Dendritic cell treated with granulocyte-macrophage colony-stimulating factor and Interleukin-4, amounts not matched to agents 40 ng/mL and 50 ng/mL, for 4 days (primary cell): ENCODE results near the gene KLHL8.

Experiments
- H3K27ac Mint-ChIP-seq: one replicate; pipeline ENCODE4 v1.8.0; 2022; ENCODE audit warnings: mild to moderate bottlenecking, mixed read lengths
- H3K27me3 Mint-ChIP-seq: one replicate; pipeline ENCODE4 v1.8.0; 2022; ENCODE audit warnings: mild to moderate bottlenecking, mixed read lengths
- H3K36me3 Mint-ChIP-seq: one replicate; pipeline ENCODE4 v1.8.0; 2022; ENCODE audit warnings: low read depth, mixed read lengths
- H3K4me1 Mint-ChIP-seq: one replicate; pipeline ENCODE4 v1.8.0; 2022; ENCODE audit warnings: low read depth, mixed read lengths
- H3K4me3 Mint-ChIP-seq: one replicate; pipeline ENCODE4 v1.8.0; 2022; ENCODE audit warnings: mild to moderate bottlenecking, moderate library complexity, mixed read lengths
- H3K9me3 Mint-ChIP-seq: one replicate; pipeline ENCODE4 v1.8.0; 2022; ENCODE audit warnings: mixed read lengths
- intact Hi-C: fragments of 100-400 bp; cut with micrococcal nuclease; formaldehyde crosslinking; loops from one replicate; pipeline ENCODE4 v1.15.0; 2022

The KLHL8 gene

GRCh38 chr4:87144356-87144755 is 76.1 kb downstream of the KLHL8 start:
- no peaks in the 10 kb centered on the region for H3K27me3 Mint-ChIP-seq
- intact Hi-C loops, result no loop called here

GRCh38 chr4:87141428-87141827 is 79.0 kb downstream of the KLHL8 start:
- no peaks in the 10 kb centered on the region for H3K9me3 Mint-ChIP-seq
- H3K4me1 Mint-ChIP-seq, result peaks cover 5% of the 10 kb centered on the region
- intact Hi-C loops, result no loop called here
- no peak overlapping the region for H3K4me3 Mint-ChIP-seq
- H3K27ac Mint-ChIP-seq, result no peak overlapping the region
- H3K36me3 Mint-ChIP-seq, result peaks cover 88% of the 10 kb centered on the region
- H3K27me3 Mint-ChIP-seq, result no peaks in the 10 kb centered on the region

More at GRCh38 chr4:87144356-87144755, 76.1 kb downstream of the KLHL8 start:
- no peak overlapping the region for H3K4me3 Mint-ChIP-seq
- peaks cover 59% of the 10 kb centered on the region for H3K36me3 Mint-ChIP-seq
- H3K9me3 Mint-ChIP-seq, result no peaks in the 10 kb centered on the region
- no peak overlapping the region for H3K27ac Mint-ChIP-seq
- H3K4me1 Mint-ChIP-seq, result peaks cover 5% of the 10 kb centered on the region

GRCh38 chr4:87134122-87134521 is 86.3 kb downstream of the KLHL8 start:
- Mint-ChIP-seq H3K27me3 (no peaks in the 10 kb centered on the region), H3K4me3 (no peak overlapping the region), H3K27ac (no peak overlapping the region), H3K36me3 (peaks cover 98% of the 10 kb centered on the region), H3K4me1 (no peaks in the 10 kb centered on the region), H3K9me3 (no peaks in the 10 kb centered on the region)
- intact Hi-C loops, result no loop called here

GRCh38 chr4:87133183-87133582 is 87.2 kb downstream of the KLHL8 start:
- intact Hi-C loops, result no loop called here
- Mint-ChIP-seq H3K4me1 (no peaks in the 10 kb centered on the region), H3K9me3 (no peaks in the 10 kb centered on the region), H3K27me3 (no peaks in the 10 kb centered on the region), H3K4me3 (no peak overlapping the region), H3K27ac (no peak overlapping the region), H3K36me3 (peaks cover 98% of the 10 kb centered on the region)

GRCh38 chr4:87132035-87132434 is 88.4 kb downstream of the KLHL8 start:
- intact Hi-C loops, result no loop called here
- Mint-ChIP-seq H3K4me1 (no peaks in the 10 kb centered on the region), H3K27me3 (no peaks in the 10 kb centered on the region), H3K27ac (no peak overlapping the region), H3K4me3 (no peak overlapping the region), H3K9me3 (no peaks in the 10 kb centered on the region), H3K36me3 (peaks cover 98% of the 10 kb centered on the region)

GRCh38 chr4:87130985-87131703 is 89.3 kb downstream of the KLHL8 start:
- intact Hi-C loops, result no loop called here
- Mint-ChIP-seq H3K9me3 (no peaks in the 10 kb centered on the region), H3K27me3 (no peaks in the 10 kb centered on the region), H3K4me3 (no peak overlapping the region), H3K36me3 (peaks cover 99% of the 10 kb centered on the region), H3K27ac (no peak overlapping the region), H3K4me1 (no peaks in the 10 kb centered on the region)

GRCh38 chr4:87129681-87130080 is 90.7 kb downstream of the KLHL8 start:
- H3K9me3 Mint-ChIP-seq, result no peaks in the 10 kb centered on the region
- H3K4me1 Mint-ChIP-seq, result no peaks in the 10 kb centered on the region
- no peak overlapping the region for H3K4me3 Mint-ChIP-seq
- H3K27ac Mint-ChIP-seq, result no peak overlapping the region
- no peaks in the 10 kb centered on the region for H3K27me3 Mint-ChIP-seq
- H3K36me3 Mint-ChIP-seq, result peaks cover 99% of the 10 kb centered on the region
- intact Hi-C loops, result no loop called here

GRCh38 chr4:87128006-87128705 is 92.3 kb downstream of the KLHL8 start:
- Mint-ChIP-seq H3K27ac (no peak overlapping the region), H3K9me3 (no peaks in the 10 kb centered on the region), H3K36me3 (peaks cover 95% of the 10 kb centered on the region), H3K4me3 (no peak overlapping the region), H3K27me3 (no peaks in the 10 kb centered on the region), H3K4me1 (no peaks in the 10 kb centered on the region)
- intact Hi-C loops, result no loop called here

GRCh38 chr4:87126056-87126455 is 94.4 kb downstream of the KLHL8 start:
- Mint-ChIP-seq H3K36me3 (peaks cover 81% of the 10 kb centered on the region), H3K4me3 (no peak overlapping the region), H3K4me1 (peaks cover 10% of the 10 kb centered on the region), H3K27ac (no peak overlapping the region), H3K9me3 (no peaks in the 10 kb centered on the region), H3K27me3 (no peaks in the 10 kb centered on the region)
- intact Hi-C loops, result no loop called here

- H3K9me3 Mint-ChIP-seq, result no peaks in the 10 kb centered on the region
- peaks cover 16% of the 10 kb centered on the region for H3K4me1 Mint-ChIP-seq
Measured at GRCh38 chr4:87122252-87122651, 98.2 kb downstream of the KLHL8 start.

GRCh38 chr4:87121341-87122065 is 98.9 kb downstream of the KLHL8 start:
- Mint-ChIP-seq H3K9me3 (no peaks in the 10 kb centered on the region), H3K36me3 (peaks cover 82% of the 10 kb centered on the region), H3K27ac (no peak overlapping the region), H3K27me3 (no peaks in the 10 kb centered on the region), H3K4me1 (peaks cover 16% of the 10 kb centered on the region), H3K4me3 (no peak overlapping the region)
- intact Hi-C loops, result no loop called here

More at GRCh38 chr4:87122252-87122651, 98.2 kb downstream of the KLHL8 start:
- Mint-ChIP-seq H3K4me3 (no peak overlapping the region), H3K27ac (no peak overlapping the region), H3K36me3 (peaks cover 82% of the 10 kb centered on the region), H3K27me3 (no peaks in the 10 kb centered on the region)
- intact Hi-C loops, result no loop called here

GRCh38 chr4:87120411-87121162 is 99.8 kb downstream of the KLHL8 start:
- peaks cover 16% of the 10 kb centered on the region for H3K4me1 Mint-ChIP-seq
- H3K27ac Mint-ChIP-seq, result no peak overlapping the region
- peaks cover 82% of the 10 kb centered on the region for H3K36me3 Mint-ChIP-seq
- no peaks in the 10 kb centered on the region for H3K9me3 Mint-ChIP-seq
- no peak overlapping the region for H3K4me3 Mint-ChIP-seq
- H3K27me3 Mint-ChIP-seq, result no peaks in the 10 kb centered on the region
- intact Hi-C loops, result no loop called here

GRCh38 chr4:87120010-87120409 is 100.4 kb downstream of the KLHL8 start:
- Mint-ChIP-seq H3K4me1 (peaks cover 16% of the 10 kb centered on the region), H3K9me3 (no peaks in the 10 kb centered on the region), H3K4me3 (no peak overlapping the region), H3K36me3 (peaks cover 82% of the 10 kb centered on the region), H3K27ac (no peak overlapping the region), H3K27me3 (no peaks in the 10 kb centered on the region)
- intact Hi-C loops, result no loop called here

GRCh38 chr4:87118826-87119225 is 101.6 kb downstream of the KLHL8 start:
- Mint-ChIP-seq H3K27me3 (no peaks in the 10 kb centered on the region), H3K27ac (no peak overlapping the region), H3K4me1 (peaks cover 16% of the 10 kb centered on the region), H3K36me3 (peaks cover 86% of the 10 kb centered on the region), H3K4me3 (no peak overlapping the region), H3K9me3 (no peaks in the 10 kb centered on the region)
- intact Hi-C loops, result no loop called here
